ENCODE measurements around the gene PLS1.

Gene PLS1

DNA sequence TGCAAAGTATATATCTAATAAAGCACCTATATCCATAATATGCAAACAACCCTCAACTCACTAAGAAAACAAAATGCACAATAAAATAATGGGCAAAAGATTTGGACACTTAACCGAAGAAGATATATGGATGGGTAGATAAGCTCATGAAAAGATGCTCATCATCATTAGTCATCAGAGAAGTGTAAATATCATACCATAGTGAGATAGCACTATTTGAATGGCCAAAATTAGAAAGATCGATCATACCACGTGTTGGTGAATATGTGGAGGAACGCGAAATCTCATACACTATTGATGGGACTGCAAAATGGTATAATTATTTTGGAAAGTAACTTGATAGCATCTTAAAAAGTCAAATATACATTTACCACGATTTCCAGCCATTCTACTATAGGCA is 40.5 kb downstream of the PLS1 start:
- DNase-seq (ENCODE audit: low read depth in 1 of 2, low spot score in 1 of 2): no peak

DNA sequence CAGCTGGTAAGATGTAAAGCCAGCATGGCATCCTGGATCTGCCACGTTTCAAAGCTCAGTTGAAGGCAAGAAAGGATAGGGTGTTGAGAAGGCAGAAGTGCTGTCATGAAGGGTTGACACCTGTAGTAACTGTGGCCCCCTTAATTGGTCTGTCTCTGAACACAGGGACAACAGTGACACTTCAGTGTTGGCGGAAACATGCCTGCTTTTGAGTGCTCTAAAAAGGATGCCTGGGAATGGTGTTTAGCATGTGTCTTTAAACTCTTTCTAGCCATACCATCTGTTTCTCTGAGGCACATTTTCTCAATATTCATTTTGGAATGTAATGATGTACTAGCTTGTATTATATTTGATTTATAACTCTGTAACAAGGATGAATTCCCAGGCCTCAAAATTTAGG is 42.1 kb downstream of the PLS1 start:
- no peak for DNase-seq (ENCODE audit: low read depth in 1 of 2, low spot score in 1 of 2)

DNA sequence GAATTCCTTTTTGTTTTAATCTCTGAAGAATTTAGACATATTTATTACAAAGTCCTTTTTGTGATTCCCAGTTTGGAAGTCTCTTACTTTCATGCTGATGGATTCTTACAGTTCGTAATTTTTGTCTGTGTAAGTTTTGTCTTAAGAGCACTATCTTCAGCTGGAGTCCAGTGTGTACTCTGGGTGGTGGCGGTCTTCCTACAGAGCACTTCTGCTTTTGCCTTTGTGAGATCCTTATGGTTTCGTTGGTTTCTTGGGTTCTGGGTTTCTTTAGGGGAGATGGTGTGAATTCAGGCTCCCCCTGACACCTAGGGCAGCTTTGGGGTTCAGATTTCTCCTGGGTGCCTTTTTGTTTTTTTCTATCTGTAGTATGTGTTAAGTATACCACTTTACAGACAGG is 45.3 kb downstream of the PLS1 start:
- DNase-seq (ENCODE audit: low read depth in 1 of 2, low spot score in 1 of 2): no peak

DNA sequence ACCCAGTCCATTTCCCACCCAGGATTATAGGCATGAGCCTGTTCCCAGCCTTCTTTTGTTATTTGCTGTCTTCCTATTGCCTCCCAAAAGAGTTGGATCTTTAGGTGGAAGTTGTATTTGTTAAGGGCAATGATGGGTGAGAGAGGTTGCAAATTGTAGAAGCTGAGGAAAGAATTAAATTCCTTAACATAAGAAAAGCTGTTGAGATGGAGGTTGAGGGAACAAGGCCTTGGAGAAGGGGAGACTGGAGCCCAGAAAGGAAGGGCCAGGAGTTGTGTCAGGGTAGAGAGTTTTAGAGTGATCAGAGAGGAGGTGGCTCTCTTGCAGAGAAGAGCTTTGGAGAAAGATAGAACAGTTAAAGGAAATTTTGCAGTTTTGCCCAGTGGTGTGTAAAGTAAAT is 46.8 kb downstream of the PLS1 start:
- DNase-seq (ENCODE audit: low read depth in 1 of 2, low spot score in 1 of 2): no peak

DNA sequence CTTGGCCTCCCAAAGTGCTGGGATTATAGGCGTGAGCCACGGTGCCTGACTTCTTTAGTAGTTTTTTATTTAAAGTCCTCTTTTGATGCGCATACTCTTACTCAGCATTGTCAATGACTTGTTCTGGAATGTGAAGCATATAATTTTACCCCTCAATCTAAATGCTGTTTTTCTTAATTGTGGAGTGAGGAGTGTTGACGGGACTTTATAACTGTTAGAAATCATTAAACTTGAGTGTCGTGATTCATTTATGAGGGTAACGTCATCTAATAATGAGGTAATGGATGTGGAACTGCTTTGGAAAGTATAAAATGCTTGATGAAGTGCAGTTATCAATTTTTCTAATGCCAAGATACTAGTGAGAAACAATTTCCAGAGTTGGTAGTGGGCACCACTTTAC is 48.3 kb downstream of the PLS1 start:
- DNase-seq (ENCODE audit: low read depth in 1 of 2, low spot score in 1 of 2): no peak

DNA sequence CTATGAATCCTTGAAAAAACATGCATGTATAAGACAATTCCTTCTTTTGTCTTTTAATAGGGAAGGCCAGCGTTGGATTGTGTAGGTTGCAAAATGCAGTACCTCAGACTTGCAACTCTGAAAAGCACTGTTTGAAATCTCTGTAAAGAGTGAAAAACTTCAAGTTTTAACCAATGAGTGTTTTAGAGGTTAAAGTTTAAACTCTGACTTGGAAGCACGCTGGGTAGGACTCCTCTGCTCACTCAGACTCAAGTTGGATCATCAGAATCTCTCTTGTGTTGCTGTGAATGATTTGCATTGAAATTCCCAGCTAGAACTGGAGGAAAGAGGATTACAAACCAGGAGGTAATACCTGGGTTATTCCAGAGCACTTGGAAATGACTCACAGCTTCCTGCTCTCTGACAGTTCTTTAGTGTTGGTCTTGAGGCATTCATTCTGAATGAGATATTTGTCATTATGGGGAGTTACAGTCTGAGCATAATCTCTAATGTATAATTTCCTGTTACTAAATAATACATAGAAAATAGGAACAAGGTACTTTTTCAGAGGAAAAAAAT is 49.1 kb downstream of the PLS1 start:
- DNase-seq (ENCODE audit: low read depth in 1 of 2, low spot score in 1 of 2): no peak

DNA sequence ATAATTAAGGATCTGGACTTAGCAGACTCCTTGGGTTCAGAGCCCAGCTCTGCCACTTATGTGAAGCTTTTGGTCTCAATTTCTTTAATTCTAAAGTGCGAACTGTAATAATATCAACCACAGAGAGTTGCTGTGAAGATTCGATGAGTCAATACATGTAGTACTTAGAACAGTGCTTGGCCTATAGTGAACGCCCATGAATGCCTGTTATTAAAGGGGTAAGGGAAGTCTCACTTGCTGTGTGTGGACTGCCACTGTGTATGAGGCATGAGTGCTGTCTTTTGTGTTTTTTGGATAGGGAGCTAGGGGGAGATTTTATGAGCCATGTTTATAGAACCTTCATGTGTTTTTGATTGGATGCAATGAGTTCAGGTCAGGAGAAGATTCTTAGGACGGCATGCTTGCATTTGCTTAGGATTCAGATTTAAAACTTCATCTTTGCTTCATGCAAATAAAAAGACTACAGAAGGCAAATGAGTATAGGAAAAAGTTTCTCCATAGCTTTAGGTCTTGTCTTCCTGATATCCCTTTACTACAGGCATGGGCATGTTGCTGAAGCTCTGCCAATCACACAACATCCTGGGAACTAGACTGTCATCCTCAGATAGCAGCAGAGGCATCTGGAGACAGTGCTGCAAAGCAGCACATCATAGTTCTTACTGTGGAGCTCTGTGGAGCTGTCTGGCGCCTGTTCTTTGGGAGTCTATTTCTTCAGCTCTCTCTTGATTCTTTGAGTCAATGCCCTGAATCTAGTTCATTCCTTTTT is 50.0 kb downstream of the PLS1 start:
- no peak for DNase-seq (ENCODE audit: low read depth in 1 of 2, low spot score in 1 of 2)

DNA sequence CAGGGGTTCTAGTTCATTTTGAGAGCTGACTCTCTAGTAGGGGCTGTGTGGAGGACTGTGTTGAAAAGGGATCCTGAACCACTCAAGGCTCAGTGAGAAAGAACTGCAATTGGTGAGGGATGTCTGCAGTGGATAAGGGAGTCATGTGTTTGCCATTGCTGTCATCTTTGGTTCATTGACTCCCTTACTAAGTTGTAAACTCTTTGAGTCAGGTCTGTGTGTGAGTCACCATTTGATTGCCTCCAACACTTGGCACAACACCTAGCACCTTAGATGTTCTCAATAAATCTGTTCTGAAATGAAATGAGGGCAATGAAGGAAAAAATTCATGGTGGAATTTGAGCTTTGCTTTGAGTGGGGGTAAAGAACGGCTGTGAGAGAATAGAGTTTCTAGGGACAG is 51.7 kb downstream of the PLS1 start:
- no peak for DNase-seq (ENCODE audit: low read depth in 1 of 2, low spot score in 1 of 2)

DNA sequence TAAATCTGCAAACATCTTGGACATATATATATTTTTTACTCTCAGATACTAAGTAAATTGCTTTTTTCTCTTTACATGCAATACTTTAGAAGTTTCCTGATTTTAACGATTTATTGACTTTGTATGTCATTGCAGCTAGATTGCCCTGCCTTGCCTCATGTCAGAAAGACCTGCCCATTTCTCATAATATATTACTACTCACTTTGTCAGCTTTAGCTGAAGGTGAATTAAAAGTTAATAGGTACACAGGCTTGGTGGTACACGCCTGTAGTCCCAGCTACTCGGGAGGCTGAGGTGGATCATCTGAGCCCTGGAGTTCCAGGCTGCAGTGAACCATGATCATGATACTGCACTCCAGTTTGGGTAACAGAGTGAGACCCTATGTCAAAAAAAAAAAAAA is 52.8 kb downstream of the PLS1 start:
- DNase-seq (ENCODE audit: low read depth in 1 of 2, low spot score in 1 of 2): no peak

DNA sequence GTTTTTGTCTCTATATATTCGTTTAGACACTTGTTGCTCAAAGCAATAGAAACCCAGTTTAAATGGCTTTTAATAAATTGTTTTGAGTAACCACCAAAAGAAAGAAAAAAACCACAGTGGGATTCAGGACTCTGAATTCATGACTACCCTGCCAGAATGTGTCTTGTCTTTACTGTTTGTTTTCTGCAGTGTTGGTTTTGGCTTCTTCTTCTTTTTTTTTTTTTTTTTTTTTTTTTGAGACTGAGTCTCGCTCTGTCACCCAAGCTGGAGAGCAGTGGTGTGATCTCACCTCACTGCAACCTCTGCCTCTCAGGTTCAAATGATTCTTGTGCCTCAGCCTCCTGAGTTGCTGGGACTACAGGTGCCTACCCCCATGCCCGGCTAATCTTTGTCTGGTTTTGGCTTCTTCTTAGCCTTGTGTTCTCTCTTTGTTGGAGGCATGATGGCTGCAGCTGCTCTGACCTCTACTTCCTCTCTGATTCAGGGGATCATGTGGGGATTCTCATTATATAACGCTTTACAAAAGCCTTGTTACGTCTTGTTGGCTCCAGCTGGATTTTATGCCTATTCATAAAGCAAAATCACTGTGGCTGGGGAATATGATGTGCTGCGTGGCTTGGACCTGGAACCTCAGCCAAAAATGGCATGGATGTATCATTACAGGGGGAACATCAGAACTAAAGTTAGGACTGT is 54.0 kb downstream of the PLS1 start:
- DNase-seq (ENCODE audit: low read depth in 1 of 2, low spot score in 1 of 2): no peak

DNA sequence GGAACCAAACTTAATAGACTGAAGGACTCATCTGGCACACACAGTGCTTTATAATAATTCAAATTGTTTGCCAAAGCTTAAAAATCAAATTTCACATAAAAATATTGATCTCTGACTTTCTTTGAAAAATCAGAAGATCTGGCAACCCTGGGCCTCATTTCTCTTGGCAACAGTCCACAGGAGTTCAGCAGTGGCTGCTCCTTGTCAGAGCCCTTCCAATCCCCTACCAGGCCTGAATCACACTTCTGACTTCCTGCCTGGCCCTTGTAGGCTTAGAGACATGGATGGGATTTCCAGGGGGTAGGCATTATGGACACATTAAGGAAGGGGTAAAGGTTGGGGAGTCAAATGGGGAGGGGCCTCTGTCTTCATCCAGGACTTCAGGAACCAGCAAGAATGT is 55.5 kb downstream of the PLS1 start:
- DNase-seq (ENCODE audit: low read depth in 1 of 2, low spot score in 1 of 2): no peak

DNA sequence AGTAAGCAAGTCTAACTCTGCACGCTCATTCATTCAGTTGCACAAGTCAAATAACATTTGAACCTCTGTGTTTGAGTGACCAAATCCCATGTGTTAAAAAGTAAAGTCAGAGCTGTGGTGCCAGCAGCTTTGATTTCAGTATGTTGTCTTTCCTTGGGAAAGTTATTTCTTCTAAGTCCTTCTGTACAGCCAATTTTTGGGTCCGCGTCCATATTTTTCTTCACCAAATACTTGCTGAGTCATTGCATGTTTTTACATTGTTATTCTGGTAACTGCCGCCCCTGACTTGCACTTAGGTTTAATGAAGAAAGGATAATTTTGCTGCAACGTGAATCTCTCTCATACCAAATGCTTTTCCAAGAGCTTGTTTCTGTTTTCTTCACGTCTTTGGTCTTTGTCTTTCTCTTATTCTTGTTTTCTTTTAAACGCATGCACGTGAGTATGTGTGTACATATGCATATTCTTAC is 56.7 kb downstream of the PLS1 start:
- no peak for DNase-seq (ENCODE audit: low read depth in 1 of 2, low spot score in 1 of 2)

DNA sequence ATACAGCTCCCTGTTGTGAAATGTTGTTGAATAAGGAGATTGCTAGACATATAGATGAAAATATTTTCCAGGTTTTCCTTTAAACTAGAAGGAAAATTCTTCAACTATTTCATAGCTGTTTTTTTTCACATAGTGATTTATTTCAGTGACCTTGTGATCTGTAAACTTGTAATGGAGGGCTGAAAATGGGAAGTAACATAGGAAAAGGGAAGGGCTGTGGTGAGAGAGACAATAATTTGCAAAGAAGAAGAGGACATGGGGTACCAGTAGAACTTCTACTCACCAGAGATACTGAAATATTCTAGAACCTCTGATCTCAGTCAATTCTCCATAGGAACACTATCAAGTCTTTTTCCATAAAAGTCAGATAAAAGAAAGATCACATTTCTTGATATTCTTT is 60.4 kb downstream of the PLS1 start:
- no peak for DNase-seq (ENCODE audit: low read depth in 1 of 2, low spot score in 1 of 2)

DNA sequence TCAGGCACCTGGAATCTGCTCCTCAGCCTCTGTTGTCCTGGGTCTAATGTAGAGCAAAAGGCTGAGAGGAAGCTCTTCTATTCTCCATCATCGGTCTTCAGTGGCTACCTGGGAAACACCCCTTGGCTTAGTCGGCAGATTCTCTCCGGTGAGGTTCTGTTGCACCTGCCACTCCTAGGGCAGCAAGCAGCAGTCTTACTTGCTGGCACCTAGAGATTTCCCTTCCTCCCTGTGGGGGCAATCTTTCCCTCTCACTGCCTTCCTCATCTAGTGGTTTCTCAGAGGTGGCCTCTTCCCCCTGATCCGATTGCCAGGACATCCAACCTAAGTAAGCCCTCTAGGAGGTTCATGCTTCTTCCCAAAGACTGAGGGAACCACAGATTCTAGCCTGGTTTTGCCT is 60.8 kb downstream of the PLS1 start:
- DNase-seq (ENCODE audit: low read depth in 1 of 2, low spot score in 1 of 2): no peak

DNA sequence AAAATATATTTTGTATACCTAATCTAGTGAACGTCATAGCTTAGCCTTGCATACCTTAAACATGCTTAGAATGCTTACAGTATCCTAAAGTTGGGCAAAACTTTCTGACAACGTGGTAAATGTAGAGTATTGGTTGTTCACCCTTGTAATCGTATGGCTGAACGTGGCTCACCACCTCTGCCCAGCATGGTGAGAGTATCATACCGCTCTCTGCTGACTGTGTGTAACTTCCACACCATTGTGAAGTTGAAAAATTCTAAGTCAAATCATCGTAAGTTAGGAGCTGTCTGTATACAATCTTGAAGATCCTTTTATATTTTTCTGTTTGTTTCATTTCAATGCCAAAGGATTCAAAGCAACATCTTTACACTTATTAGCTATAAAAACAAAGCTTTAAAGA is 64.2 kb downstream of the PLS1 start:
- DNase-seq (ENCODE audit: low read depth in 1 of 2, low spot score in 1 of 2): no peak

DNA sequence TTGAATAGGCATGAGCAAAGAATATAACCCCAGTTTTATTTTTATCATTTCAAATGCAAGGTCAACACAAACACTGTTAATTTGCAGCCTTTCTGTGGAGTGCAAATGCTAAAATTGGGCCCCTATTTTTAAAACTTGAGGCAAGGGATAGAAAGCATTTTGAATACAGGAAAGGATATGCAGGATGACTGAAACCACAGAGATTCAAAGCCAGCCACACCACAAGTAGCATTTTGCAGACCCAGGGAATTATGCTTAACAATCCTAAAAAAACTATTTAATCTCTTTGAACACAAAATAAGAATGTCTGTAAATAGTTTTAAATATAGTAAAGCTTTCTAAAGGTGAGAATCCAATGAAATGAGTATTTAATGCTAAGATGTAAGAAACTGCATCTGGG is 64.7 kb downstream of the PLS1 start:
- DNase-seq (ENCODE audit: low read depth in 1 of 2, low spot score in 1 of 2): no peak

DNA sequence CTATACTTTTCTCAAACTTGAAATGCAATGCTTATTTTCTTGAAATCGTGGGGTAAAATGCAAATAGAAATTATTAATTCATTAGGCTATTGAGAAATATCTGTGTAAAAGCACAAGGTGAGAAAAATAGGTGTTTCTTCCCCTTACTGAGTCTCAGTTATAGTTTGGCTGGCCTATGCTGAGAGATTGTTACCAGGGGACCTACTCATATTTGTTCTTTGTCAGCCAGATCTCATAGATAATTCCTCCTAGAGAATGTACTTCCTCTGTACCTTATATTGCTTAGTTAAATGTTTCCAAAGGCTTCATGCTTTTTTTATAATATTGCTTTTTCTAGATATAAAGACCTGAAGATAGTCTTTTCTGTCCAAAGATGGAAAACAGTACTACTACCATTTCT is 67.7 kb downstream of the PLS1 start:
- no peak for DNase-seq (ENCODE audit: low read depth in 1 of 2, low spot score in 1 of 2)

DNA sequence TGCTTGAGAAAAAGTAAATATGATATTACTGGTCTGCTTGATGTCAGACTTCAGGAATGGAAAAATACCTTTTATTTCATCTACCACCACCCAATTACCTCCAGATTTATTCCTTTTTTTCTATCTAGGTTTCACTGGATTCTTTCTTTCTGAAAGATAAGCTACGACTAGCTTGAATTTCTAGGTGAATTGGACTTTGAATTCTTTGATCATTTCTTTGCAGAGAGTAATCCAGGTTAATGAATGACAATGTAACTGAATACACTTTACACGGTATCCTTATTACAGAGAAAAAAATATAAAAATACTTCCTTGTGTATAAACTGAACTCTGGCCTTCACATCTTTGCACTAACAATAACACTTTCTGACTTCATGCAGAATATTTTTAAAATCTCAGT is 68.1 kb downstream of the PLS1 start:
- DNase-seq (ENCODE audit: low read depth in 1 of 2, low spot score in 1 of 2): no peak

DNA sequence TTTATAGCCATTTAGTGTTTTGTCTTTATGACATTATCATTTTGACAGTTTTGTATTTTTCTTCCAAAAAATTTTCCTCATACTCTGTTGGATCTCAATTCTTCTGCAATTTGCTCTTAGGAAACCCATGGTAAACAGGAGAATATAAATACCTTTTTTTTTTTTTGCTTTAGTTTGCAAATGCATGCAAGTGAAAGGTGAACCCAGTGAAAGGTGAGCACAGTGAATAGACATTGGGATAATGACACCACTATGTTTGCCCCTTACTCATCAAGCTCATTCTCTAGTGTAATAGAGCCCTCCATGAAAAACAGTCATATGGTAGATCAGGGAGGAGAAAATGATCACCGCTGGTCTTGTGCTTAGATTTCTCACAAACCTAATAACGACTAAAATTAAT is 68.6 kb downstream of the PLS1 start:
- DNase-seq (ENCODE audit: low read depth in 1 of 2, low spot score in 1 of 2): no peak

DNA sequence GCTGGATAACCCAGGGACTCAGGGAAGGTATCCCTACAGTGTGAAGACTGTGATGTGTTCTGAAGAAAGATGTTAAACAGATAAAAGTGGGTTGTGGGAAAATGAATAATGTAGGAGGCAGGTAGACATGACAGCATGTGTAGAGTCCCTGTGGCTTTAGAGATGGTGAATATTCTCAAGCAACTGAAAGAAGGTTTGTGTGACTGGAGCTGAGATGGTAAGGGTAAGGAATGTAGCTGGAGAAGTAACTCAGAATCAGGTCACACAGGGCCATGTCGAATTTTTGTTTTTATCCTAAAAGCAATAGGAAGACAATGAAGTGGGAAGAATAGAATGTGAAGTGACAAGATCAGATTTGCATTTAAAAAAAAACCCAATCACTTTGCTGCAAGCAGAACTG is 73.9 kb downstream of the PLS1 start:
- no peak for DNase-seq (ENCODE audit: low read depth in 1 of 2, low spot score in 1 of 2)

DNA sequence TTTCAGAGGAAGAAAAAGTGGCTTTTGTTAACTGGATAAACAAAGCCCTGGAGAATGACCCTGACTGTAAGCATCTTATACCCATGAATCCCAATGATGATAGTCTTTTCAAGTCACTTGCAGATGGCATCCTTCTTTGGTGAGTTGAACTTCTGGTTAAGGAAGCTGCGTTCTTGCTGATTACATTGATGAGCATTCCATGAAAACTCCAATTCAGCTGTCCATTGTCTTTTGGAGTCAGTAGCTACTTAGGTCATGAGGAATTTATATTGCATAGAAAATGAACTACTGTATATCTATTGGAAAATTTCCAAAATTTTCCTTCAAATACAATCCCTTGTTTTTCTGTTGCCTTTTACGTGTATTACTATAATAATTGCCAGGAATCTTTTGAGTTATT is 80.0 kb downstream of the PLS1 start:
- DNase-seq (ENCODE audit: low read depth in 1 of 2, low spot score in 1 of 2): no peak

DNA sequence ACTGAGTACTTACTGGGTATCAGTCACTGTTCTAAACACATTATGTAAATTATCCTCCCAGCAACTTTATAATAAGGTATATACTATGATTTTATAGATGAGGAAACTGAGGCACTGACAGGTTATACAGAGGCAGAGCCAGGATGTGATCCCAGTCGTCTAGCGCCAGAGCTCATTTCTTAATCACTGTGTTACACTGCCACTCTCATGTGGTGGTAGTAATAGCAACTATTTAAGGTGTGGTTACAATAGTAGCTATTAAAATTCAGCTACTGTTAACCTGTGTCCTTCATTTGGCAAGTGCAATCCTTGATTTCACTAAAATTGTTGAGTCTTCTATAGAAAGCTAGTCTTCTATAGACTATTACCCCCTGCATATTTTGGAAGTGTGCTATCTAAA is 84.5 kb downstream of the PLS1 start:
- DNase-seq (ENCODE audit: low read depth in 1 of 2, low spot score in 1 of 2): no peak

DNA sequence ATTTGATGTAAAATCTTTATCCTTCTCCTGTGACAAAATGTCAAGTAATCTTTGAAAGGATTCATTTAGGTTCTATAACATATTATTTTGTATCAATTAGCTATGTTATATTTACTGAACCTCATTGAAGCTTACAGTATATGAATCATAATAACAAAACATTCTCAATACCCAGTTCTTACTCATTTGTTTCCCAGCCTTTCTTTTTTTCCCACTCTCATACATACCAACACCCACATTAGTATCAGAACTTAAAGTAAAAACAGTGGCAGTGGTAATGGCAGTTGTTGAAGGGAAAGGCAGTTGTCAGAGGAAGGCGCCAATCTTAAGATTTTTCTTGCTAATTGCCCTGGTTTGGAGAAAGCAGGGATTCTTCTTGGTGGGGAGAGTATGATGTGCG is 94.4 kb downstream of the PLS1 start:
- DNase-seq (ENCODE audit: low read depth in 1 of 2, low spot score in 1 of 2): no peak

All from activated T-helper 1 cell treated with anti-CD3 and anti-CD28 coated beads, Interleukin-2, amount 50 U/mL, for 16 hours (primary cell).